GM18907 (cell line): ENCODE results near the gene SPG11.

Experiments used
- ATAC-seq: cut with Tn5 transposase; IDR thresholded peaks from one replicate; pipeline ENCODE4 v1.9.1; 2021; ENCODE audit warnings: mild to moderate bottlenecking, moderate library complexity; ENCODE audit not compliant: unreplicated experiment

SPG11 gene

DNA sequence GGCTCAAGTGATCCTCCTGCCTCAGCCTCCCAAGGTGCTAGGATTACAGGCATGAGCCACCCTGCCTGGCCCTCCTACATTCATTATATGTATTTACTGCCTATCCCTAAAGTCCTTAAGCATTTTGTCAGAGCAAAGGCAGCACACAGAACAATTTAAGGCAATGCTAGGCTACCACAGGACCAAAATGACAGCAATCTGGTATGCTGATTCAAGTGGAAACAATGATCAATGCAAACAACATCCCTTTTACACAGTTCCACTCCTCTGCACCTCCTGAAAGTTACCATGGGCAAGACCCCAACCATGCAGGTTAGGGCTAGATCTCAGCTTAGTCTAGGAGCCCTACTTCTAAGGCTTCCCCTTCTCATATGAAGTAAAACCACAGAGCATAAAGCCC is 40.3 kb downstream of the SPG11 start:
- no peak for ATAC-seq

DNA sequence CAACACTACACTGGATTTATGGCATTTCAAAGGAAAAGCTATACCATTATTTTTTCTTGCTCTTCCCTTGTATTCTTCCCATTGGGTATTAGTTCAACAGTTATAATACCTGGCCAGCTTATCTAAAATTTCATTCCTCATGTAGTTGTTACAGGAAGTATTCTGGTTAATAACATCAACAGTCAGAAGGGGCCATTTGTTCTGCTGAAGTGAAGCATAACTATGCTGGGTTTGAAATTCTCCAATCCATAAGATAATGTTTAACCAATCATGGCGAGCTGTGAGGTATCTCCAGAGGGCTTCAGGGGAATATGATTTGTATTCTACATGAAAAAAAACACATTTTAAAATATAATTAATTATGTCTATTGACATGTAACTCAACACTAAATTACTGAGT is 43.4 kb downstream of the SPG11 start:
- no peak for ATAC-seq

DNA sequence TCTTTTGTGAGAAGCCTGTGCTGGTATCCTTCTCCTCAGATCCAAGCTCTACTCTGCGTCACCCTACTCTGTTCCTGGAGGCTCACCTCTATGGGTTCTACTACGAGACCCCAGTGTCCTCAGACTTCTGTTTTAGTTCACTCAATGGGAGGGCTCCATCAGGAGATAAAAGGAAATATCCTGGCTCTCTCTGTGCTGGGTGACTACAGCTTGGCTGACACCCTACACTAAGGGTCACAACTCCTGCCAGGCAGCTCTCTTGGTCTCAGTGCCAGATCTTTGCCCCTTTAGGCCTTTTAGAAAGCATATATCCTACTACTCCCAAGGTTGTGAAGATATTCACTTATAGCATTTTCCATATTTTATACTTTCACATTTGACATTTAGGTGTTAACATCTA is 46.5 kb downstream of the SPG11 start:
- ATAC-seq: no peak

DNA sequence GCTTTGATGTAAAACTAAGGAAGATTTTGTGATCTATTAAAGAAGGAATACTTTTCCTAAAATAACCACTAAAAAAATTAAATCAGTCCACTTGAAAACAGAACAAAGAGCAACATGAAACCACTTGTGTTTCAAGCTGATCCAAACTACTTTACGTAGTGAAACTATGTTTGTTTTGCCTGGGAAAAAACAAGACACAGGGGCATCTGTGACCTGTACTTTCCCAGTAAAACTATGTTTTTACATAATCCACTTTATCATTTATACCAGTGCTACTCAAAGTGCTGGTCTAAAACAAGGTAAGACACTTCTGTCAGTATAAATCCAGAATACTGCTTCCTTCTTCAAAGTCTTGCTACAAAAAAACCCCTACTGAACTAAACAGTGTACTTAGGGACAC is 56.7 kb downstream of the SPG11 start:
- no peak for ATAC-seq

DNA sequence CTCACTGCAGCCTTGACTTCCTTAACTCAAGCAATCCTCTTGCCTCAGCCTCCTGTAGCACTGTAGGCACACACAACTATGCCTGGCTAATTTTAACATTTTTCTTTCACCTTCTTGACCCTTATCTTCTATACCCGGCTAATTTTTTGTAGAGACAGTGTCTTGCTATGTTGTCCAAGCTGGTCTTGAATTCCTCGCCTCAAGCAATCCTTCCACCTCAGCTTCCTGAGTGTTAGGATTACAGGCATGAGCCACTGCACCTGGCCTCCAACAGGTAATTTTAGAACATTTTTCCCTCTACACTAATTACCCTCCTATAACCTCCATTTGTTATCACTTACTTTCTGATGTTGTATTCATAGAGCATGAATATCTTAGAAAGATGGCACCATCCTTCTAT is 60.3 kb downstream of the SPG11 start:
- ATAC-seq: no peak

DNA sequence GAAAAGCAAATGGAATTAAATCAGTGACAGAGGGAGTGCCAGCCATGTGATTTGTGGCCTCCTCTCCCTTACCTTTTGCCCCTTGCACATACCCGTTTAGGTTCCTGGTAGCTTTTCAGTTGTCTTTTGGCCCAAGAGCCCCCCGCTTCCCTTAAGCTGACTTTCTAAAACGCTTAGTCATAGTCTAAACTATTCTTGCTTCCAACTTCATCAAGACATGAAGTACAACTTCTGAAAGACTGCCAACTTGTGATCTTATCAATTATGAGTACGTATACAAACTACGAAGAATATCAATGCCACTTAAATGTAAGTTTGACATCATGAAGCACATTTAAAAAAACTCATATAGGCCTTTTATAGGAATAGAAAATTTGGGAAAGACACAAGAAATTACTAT is 64.6 kb downstream of the SPG11 start:
- no peak for ATAC-seq

DNA sequence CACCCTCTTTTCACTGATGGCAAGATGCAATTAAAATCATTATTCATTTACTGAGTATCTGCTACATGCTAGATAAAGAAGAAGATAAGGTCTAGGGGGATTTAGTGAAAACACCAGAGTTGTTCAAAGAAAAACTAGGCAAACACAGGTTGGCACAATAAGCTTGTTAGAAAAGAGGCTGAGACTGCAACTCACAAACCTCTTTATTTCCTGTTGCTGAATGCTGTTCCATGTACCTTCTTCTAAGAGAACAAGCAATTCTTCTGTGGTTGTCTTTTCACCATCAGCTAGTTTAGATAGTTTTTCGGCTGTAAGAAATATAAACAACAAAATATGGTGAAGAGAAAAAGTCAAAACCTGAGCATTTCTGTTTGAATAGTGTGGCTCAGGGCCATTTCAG is 65.4 kb downstream of the SPG11 start:
- no peak for ATAC-seq

DNA sequence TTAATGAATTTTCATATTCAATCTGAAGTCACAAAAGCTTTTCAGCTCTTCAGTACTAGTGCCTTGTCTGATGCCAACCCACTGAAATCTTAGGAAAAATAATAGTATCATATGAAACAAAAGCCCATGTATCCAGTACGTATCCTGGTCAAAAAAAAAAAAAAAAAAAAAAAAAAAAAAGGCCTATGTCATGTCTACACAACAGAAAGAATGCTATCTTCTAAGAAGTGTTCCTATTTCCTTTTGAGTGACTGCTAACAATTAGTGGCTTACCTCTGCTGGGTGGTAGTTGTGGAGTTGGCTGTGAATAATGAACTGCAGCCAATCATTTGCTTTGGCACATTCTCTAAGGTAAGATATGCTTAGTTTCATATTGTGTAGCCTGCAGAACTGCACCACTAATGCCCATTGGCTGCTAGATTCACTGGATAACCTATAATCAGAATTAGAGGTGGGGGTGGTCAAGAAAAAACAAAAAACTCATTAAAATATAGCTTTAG is 66.9 kb downstream of the SPG11 start:
- no peak for ATAC-seq

DNA sequence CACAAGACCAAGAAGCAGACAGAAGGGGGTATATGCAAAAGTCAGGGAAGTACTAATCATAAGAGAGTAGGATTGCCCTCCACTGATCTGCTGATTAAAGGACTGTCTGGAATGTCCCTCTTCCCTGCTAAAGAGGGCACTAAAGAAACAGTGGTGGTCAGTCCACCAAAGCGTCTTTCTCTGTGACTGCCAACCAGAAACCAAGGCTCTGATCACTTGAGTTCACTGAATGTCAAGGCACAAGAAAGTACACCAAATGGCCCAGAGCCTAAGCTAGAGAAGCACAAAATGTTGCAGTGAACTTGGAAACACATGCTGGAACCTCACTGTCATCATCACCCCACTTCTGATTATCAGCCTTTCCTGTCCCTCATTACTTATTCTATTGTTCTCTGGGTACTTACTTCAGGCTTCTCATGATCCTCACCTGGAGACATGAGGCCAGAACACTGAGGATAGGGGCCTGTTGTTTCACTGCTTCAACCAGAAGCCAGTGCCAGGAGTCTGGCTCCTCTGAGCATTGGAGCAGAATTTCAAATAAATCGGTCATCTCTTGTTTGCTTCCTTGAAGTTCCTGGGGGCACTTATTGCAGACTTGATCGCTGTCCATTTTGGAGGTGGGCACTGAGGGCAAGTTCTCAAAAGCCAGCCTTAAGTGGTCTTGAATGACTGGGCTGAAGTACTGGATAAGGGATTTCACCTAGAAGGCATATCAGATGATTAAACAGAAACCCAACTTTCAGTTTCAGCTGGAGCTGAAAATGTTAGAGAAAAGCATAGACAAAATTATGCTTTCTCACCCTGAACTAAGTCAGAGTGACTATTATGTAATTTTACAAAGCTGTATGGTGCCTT is 67.6 kb downstream of the SPG11 start:
- no peak for ATAC-seq

DNA sequence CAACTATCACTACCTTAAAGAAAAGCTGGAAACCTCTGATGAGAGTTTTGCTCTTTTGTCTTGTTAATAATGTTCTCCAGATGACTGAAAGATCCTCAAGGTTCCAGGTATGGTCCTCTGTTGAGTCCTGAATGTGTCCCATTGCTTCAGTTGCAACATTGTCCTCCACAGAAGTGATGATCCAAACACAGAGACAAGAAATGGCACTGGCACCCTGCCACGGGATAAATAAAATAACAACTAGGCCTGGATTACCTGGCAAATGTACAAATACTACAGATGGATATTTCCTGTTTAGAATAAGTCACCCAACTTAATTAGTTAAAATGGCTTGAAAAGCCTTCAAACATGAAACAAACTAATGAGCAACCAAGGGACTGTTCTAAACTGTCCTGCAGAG is 68.2 kb downstream of the SPG11 start:
- ATAC-seq: no peak

DNA sequence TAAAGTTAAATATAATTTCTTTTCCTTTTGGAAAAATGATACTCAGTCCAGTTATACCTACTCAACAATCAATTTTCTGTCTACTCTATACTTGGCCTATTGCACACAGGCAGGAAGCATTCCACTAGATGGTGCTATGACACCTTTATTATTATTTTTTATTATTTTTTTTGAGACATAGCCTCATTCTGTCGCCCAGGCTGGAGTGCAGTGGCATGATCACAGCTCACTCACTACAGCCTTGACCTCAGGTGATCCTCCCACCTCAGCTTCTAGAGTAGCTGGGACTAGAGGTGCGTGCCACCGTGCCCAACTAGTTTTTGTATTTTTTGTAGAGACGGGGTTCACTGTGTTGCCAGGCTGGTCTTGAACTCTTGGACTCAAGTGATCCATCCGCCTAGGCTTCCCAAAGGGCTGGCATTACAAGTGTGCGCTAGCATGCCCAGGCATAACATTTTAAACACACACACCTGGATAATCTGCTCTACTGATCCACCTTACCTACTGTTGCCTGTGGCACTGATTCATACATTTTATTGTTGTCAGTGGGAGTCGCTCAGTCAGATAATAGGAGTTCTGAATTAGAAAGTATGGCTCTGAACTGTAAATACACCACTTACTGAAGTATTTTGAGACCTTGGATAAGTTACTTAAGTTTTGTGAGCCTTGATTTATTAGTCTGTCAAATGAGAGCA is 70.3 kb downstream of the SPG11 start:
- no peak for ATAC-seq

DNA sequence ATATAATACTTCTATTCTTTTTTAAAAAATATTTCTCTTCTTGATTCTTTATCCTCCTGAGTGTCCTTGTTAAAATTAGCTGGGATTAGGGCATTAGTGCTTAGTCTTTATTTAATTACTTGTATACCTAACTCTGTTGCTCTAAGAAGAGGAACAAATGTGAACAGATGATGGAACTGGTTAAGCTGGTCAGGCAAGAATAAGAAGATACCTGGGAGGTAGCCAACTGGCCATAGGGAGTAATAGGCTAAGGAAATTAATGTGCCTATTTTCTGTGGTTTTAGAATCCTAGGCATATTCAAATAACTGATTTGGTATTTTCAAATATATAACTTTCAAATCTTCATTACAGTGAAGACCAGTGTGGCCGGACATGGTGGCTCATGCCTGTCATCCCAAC is 72.1 kb downstream of the SPG11 start:
- ATAC-seq: no peak

DNA sequence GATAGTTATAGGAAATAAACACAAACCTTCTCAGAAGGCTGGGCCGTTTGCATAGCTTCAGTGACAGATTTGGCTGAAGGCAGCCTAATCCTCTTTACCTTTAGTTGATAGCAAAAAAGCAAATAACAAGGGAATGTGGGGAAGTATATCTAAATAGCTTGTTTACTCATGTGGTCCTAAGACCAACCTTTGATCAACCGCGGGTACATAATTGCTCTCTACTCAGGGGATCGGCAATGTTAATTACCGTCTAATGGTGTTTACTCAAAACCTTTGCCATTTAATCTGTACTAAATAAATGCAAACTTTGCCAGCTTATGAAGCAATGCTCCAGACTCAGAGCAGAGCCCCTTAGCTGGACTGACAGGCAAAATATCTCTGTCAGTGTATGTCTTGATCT is 74.9 kb downstream of the SPG11 start:
- ATAC-seq: no peak

DNA sequence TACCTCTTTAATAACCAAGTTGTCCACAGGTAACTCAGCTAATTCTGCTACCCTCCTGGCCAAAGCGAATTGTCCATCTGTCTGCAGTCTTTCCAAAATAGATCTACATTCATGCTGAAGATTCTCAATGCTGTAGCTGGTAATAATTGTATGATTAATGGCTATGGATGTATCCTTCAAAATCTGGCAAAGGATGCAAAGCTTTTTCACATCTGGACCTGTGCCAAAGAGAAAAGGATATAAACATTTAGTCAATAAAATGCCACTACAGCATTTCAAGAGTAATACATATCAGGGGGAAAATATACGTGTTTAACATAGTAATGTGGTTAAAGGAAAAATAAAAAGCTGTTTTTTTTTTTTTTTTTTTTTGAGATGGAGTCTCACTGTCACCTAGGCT is 77.8 kb downstream of the SPG11 start:
- no peak for ATAC-seq

DNA sequence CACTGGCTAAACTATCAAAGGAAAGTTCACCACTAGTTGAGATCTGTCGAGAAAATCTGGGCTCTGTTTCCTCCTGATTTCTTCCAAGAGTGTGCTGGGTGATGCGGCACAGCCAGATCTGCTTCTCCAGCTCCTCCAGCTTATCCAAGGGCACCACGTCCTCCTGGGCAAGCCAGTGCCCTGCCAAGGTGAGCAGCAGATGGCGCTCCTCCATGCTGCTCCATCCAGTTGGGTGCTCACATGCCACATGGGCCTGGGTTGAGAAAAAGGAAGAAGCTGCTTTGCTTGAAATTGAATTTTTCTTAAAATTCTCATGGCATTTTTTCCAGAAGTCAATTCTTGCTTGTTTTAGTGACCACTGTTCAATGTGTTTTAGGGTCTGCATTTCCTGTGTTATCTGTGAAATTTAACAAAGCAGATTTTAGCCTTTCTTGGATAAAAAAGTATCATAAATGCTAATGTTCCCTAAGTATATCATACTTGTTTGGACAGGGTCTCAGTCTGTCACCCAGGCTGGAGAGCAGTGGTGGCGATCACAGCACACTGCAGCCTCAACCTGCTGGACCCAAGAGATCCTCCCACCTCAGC is 79.2 kb downstream of the SPG11 start:
- ATAC-seq: no peak

DNA sequence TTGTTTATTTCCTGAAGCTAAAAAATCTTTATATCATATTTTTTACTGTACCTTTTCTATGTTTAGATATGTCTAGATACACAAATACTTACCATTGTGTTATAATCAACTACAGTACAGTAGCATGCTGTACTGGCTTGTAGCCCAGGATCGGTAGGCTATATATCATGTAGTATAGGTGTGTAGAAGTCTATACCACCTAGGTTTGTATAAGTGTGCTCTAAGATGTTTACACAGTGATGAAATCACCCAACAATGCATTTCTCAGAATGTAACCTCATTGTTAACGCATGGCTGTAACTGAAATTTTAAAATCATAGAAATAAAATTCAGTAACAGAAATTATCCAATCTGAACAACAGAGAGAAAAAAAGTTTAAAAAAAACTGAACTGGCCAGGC is 83.4 kb downstream of the SPG11 start:
- ATAC-seq: no peak

DNA sequence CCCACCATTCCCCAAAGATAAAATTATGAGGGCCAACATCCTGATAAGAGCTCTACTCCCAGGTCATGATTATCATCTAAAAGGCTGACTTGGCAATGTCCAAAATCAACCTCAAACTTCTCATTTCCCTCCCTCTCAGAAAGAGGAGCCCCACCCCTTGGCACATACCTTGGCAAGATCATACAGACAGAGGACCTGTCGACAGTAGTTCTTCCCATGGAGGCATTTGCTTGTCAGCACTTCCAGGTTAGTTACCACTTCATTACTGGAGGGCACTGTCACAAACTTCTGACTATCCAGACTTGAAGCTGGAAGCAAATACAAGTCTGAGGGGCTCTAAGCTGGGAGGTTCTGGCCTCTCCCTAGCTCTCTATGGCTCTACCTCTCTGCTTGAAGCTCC is 88.7 kb downstream of the SPG11 start:
- no peak for ATAC-seq

DNA sequence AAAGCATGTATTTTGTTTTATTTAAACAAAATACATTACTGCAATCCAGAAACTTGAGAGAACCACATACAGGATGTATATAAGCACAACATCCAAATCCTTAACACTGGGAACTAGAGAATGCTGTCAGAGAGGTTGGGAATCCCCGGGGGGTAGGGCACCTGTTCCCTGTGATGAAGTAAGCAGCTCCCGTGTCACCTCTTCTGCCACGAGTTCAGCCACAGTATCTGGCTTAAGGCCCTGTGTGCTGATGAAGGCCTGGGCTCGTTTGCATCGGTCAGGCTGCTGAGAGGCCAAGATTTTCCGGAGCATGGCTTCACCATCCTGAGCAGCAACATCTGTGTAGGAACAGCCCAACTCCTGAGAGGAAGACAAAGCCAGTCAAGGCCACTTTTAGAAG is 90.1 kb downstream of the SPG11 start:
- ATAC-seq: no peak

DNA sequence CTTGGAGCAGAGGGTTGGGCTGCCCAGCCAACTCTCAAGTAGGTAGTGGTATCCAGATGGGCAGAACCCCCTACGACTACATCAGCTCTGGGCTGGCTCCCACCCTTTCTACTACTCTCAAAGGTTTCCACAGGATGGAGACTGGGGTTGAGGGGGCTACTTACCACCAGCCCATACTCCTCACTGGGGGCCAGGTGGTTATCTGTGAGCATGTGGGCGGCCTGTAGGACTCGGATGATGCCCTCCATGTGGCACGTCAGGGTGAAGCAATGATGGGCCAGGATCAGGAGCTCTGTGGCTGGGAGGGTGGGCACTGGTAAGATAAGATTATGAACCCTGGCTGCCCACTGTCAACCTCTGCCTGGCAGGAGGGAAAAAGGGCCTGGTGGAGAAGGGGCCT is 93.1 kb downstream of the SPG11 start:
- ATAC-seq: no peak

DNA sequence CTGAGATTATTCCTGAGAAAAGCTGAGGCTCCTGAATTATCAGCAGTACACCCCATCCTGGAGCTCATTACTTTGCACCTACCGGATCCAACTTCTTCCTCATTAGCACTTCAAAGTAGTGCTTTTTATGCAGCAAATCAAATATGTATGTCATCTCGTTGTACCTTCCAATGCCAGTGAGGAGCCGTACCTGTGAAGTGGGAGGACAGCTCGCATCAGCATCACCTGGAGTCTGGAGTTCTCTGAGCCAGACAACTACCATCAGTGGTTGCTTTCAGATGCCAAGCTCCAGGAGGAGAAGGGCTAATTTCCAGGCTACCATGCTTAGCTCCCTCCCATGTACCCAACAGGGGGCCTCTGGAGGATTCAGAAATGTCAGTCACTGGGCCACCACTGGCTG is 94.1 kb downstream of the SPG11 start:
- no peak for ATAC-seq

DNA sequence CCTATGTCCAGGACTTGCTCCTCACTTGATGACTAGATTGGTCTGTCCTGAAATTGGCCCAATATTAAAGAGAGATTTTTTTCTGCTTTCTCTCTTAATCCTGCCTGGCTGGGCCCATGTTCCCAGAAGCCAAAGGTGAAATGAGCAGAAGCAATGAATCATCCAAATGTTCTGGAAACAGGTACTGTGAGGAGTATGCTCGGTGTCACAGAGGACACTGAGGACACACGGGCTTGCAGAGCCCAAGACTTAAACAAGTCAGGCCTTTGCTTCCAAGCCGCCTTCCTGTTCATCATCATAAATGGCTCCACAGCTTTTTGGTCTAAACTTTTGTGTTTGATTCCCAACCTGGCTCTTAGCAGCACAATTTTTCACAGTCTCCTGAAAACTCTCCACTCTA is 95.1 kb downstream of the SPG11 start:
- ATAC-seq: no peak

DNA sequence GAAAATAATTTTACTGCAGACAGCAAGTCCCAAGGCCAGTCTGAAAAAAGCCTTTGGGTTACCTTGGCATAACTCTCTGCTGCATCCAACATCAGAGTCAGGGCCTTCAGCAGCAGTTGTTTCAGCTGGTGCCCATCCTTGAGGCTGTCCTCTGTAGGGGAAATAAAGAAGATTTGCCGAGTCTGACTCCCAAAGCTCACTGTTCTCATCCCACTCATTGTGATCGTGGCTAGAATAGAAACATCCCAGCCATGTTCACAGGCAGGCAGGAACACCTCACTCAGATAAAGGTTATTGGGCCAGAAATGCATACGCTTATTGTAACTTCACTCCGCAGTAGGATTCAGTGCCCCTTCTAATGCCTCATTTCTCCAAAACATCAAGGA is 97.3 kb downstream of the SPG11 start:
- ATAC-seq: no peak
